ENCODE measurements around the gene MYORG. TPM values are rescaled to one million over a fixed set of nuclear protein-coding genes. Genes with fewer than 3 reads are reported as not detected.

MYORG gene
- total RNA-seq, 1 donor from 2014 or later, result 4.8 TPM

DNA sequence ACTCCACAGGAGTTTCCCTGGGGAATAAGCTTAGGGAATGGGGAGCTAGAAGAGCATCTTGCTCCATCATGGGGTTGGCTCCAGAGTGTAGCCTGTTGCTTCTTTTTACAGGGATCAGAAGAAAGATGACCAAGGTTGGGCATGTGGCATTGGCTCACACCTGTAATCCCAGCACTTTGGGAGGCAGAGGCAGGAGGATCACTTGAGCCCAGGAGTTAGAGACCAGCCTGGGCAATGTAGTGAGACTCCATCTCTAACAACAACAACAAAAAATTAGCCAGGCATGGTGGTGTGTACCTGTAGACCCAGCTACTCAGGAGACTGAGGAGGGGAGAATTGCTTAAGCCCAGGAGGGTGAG is 28.9 kb downstream of the MYORG start:
- no peak overlapping the region for H3K4me3 ChIP-seq
- H3K9me3 ChIP-seq, result no peaks in the 10 kb centered on the region
- no peaks in the 10 kb centered on the region for H3K27me3 ChIP-seq (ENCODE audit: low read depth)
- DNase-seq (no peak), ATAC-seq (no peak)
- intact Hi-C loops (cut with DNase I), result no loop called here
- H3K27ac ChIP-seq, result no peak overlapping the region
- TF ChIP-seq, protein P1, sequence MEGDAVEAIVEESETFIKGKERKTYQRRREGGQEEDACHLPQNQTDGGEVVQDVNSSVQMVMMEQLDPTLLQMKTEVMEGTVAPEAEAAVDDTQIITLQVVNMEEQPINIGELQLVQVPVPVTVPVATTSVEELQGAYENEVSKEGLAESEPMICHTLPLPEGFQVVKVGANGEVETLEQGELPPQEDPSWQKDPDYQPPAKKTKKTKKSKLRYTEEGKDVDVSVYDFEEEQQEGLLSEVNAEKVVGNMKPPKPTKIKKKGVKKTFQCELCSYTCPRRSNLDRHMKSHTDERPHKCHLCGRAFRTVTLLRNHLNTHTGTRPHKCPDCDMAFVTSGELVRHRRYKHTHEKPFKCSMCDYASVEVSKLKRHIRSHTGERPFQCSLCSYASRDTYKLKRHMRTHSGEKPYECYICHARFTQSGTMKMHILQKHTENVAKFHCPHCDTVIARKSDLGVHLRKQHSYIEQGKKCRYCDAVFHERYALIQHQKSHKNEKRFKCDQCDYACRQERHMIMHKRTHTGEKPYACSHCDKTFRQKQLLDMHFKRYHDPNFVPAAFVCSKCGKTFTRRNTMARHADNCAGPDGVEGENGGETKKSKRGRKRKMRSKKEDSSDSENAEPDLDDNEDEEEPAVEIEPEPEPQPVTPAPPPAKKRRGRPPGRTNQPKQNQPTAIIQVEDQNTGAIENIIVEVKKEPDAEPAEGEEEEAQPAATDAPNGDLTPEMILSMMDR (IDR thresholded peaks at IDR 0.05), result no peak
- peaks cover 13% of the 10 kb centered on the region for H3K36me3 ChIP-seq
- H3K4me1 ChIP-seq, result peaks cover 8% of the 10 kb centered on the region

DNA sequence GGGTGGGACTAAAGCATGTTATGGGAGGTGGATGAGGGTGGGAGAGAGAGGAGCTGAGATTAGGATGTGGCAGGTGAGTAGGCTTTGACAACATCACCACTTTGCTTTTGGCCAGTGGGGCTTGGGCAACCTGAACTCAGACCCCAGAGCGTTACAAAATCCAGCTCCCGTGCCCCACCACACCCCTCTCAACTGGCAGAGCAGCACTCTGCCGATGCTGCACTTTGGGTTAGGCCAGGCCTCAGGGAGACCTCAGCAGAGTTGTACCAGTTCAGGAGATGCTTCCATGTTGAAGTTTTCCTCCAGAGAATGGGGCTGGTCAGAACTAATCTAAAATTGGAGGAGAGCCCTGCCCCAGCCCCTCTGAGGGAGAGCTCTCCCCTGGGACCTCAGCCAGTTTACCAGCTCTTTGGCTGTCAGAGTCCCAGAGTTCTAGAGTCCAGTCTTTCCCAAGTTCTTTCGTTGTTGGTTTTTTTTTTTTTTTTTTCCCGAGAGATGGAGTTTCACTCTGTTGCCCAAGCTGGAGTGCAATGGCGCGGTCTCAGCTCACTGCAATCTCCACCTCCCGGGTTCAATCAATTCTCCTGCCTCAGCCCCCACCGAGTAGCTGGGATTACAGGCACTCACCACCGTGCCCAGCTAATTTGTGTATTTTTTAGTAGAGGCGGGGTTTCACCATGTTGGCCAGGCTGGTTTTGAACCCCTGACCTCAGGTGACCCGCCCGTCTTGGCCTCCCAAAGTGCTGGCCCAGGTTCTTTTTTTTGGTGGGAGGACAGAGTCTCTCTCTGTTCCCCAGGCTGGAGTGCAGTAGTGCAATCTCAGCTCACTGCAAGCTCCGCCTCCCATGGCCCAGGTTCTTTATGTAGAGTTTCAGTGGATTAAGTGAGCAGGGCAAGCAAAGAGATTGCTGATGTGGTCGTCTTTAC is 29.6 kb downstream of the MYORG start:
- intact Hi-C loops (cut with DNase I), result no loop called here
- Histone ChIP-seq H3K4me3 (no peak overlapping the region), H3K27me3 (ENCODE audit: low read depth) (no peaks in the 10 kb centered on the region), H3K27ac (no peak overlapping the region), H3K9me3 (no peaks in the 10 kb centered on the region), H3K4me1 (peaks cover 8% of the 10 kb centered on the region), H3K36me3 (peaks cover 17% of the 10 kb centered on the region)
- TF ChIP-seq, protein P1 (IDR thresholded peaks at IDR 0.05), result no peak
- no peak for ATAC-seq
- no peak for DNase-seq

DNA sequence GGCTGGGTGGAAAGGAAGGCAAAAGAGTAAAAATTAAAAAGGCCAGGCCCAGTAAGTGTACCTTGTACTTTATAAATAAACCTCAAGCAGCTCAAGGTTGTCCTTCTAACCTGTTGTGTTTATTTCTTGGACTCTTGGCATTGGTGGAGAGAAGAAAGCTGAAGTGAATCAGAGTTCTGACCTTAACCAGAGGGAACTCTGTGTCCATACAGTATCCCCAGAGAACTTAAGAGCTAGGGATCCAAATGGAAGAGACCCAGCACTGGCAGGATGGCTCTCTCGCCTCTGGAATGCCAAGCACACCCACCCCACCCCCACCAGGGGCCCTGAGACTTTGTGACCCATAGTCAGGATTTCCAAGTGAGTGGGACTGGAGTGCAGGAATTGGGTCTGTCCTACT is 33.1 kb downstream of the MYORG start:
- TF ChIP-seq, protein P1 (IDR thresholded peaks at IDR 0.05), result no peak
- intact Hi-C loops (cut with DNase I), result no loop called here
- Histone ChIP-seq H3K36me3 (peaks cover 52% of the 10 kb centered on the region), H3K27ac (no peak overlapping the region), H3K4me3 (no peak overlapping the region), H3K27me3 (ENCODE audit: low read depth) (no peaks in the 10 kb centered on the region), H3K9me3 (no peaks in the 10 kb centered on the region), H3K4me1 (peaks cover 8% of the 10 kb centered on the region)
- ATAC-seq, result no peak
- no peak for DNase-seq

DNA sequence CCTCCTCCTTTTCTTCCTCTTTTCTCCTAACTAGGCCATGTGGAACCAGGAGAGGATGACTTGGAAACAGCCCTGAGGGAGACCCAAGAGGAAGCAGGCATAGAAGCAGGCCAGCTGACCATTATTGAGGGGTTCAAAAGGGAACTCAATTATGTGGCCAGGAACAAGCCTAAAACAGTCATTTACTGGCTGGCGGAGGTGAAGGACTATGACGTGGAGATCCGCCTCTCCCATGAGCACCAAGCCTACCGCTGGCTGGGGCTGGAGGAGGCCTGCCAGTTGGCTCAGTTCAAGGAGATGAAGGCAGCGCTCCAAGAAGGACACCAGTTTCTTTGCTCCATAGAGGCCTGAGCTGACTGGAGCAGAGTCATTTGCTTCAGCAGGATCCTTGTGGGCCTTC is 33.6 kb downstream of the MYORG start:
- peaks cover 55% of the 10 kb centered on the region for H3K36me3 ChIP-seq

DNA sequence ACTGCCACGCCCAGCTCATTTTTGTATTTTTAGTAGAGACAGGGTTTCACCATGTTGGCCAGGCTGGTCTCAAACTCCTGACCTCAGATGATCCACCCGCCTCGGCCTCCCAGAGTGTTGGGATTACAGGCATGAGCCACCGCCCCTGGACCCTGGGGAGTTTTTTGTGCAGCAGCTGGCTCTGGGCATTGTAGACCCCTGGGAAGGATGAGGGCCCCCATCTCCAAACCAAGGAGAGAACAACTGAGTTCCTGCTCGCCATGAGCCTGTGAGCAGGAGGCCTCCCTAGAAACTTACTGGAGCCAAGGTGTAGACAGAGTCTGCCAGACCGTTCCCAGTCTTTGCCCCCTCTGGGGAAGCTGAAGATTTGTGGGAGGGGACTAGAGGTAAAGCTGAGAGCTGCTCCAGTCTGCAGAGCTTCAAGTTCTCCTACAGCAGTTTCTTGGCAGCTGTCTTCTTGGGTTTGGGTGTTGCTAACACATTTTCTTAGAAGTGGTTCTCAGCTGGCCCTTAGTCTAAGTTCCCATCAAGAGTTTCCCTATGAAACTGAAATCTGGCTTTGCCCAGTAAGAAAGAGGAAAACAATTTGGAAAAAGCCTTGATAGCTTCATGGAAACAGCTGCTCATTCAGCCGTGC is 34.9 kb downstream of the MYORG start:
- Histone ChIP-seq H3K27ac (no peak overlapping the region), H3K36me3 (peaks cover 55% of the 10 kb centered on the region)
- ATAC-seq, result no peak

More for the DNA sequence above, 33.6 kb downstream of the MYORG start:
- TF ChIP-seq, protein P1 (IDR thresholded peaks at IDR 0.05), result no peak
- Histone ChIP-seq H3K27ac (no peak overlapping the region), H3K27me3 (ENCODE audit: low read depth) (no peaks in the 10 kb centered on the region), H3K4me3 (no peak overlapping the region), H3K9me3 (no peaks in the 10 kb centered on the region), H3K4me1 (peaks cover 8% of the 10 kb centered on the region)
- DNase-seq (no peak), ATAC-seq (peak; percentile 60 to 62)
- intact Hi-C loops (cut with DNase I), result no loop called here

More for the DNA sequence above, 34.9 kb downstream of the MYORG start:
- Histone ChIP-seq H3K4me3 (no peak overlapping the region), H3K27me3 (ENCODE audit: low read depth) (no peaks in the 10 kb centered on the region), H3K9me3 (no peaks in the 10 kb centered on the region), H3K4me1 (peaks cover 8% of the 10 kb centered on the region)
- TF ChIP-seq, protein P1 (IDR thresholded peaks at IDR 0.05), result no peak
- no peak for DNase-seq
- intact Hi-C loops (cut with DNase I), result no loop called here
